Testis (tissue), 2 donors: ENCODE results near the gene CPVL.

Source experiments
- POLR2A ChIP-seq: fragments of 450-650 bp; IDR thresholded peaks from one replicate; pipeline ENCODE4 v1.6.1; 2017; ENCODE audit warnings: antibody characterized with exemption, mild to moderate bottlenecking, moderate library complexity
- TF ChIP-seq, protein P1 (sequence below), 3 experiments: fragments of 450-650 bp in 2 of 3; fragments of 200-600 bp in 1 of 3; sonication (generic) in 1 of 3; IDR thresholded peaks; one replicate each; pipeline ENCODE4 v1.5.1; 2016 to 2019; ENCODE audit warnings: antibody characterized with exemption in 3 of 3, mild to moderate bottlenecking in 2 of 3, moderate library complexity in 1 of 3

GRCh38 chr7:29194206-29194593 lies 47.9 kb upstream of the CPVL start:
- no peak for TF ChIP-seq POLR2A
- TF ChIP-seq, protein P1, sequence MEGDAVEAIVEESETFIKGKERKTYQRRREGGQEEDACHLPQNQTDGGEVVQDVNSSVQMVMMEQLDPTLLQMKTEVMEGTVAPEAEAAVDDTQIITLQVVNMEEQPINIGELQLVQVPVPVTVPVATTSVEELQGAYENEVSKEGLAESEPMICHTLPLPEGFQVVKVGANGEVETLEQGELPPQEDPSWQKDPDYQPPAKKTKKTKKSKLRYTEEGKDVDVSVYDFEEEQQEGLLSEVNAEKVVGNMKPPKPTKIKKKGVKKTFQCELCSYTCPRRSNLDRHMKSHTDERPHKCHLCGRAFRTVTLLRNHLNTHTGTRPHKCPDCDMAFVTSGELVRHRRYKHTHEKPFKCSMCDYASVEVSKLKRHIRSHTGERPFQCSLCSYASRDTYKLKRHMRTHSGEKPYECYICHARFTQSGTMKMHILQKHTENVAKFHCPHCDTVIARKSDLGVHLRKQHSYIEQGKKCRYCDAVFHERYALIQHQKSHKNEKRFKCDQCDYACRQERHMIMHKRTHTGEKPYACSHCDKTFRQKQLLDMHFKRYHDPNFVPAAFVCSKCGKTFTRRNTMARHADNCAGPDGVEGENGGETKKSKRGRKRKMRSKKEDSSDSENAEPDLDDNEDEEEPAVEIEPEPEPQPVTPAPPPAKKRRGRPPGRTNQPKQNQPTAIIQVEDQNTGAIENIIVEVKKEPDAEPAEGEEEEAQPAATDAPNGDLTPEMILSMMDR (IDR thresholded peaks at IDR 0.05), result no peak
